ENCODE data around the gene MINDY3. TPM values are rescaled to one million over a fixed set of nuclear protein-coding genes. Genes with fewer than 3 reads are reported as not detected.

Gene MINDY3
- total and polyA plus RNA-seq, 4 donors = 6.5 to 16.1 (median 12.3) TPM

- WGBS = 79% methylated on average over 10 of the region's 10 CpGs
- H3K36me3 ChIP-seq (ENCODE audit: control insufficient read depth in 4 of 4, insufficient read depth in 3 of 4, low read depth in 1 of 4, low read length in 3 of 4) = no peaks in the 10 kb centered on the region
- H3K27ac ChIP-seq (ENCODE audit: low read depth in 1 of 2, low read length in 2 of 2) = no peak overlapping the region
- no peak overlapping the region for H3K9ac ChIP-seq (ENCODE audit: low read depth in 1 of 2, low read length in 2 of 2)
- peaks cover 0 to 8% (median 2%) of the 10 kb centered on the region in 4 donors for H3K27me3 ChIP-seq (ENCODE audit: control insufficient read depth in 4 of 4, insufficient read depth in 4 of 4, low read length in 3 of 4)
- no peaks in the 10 kb centered on the region for H3K4me1 ChIP-seq (ENCODE audit: control insufficient read depth in 4 of 4, insufficient read depth in 4 of 4, low read length in 3 of 4)
- DNase-seq (ENCODE audit: low spot score) = no peak
- H3K4me3 ChIP-seq (ENCODE audit: low read depth in 1 of 3, low read length in 3 of 3) = no peak overlapping the region
- TF ChIP-seq HNF4A (conservative IDR thresholded peaks at IDR 0.05) = no peak
- TF ChIP-seq, protein P1, sequence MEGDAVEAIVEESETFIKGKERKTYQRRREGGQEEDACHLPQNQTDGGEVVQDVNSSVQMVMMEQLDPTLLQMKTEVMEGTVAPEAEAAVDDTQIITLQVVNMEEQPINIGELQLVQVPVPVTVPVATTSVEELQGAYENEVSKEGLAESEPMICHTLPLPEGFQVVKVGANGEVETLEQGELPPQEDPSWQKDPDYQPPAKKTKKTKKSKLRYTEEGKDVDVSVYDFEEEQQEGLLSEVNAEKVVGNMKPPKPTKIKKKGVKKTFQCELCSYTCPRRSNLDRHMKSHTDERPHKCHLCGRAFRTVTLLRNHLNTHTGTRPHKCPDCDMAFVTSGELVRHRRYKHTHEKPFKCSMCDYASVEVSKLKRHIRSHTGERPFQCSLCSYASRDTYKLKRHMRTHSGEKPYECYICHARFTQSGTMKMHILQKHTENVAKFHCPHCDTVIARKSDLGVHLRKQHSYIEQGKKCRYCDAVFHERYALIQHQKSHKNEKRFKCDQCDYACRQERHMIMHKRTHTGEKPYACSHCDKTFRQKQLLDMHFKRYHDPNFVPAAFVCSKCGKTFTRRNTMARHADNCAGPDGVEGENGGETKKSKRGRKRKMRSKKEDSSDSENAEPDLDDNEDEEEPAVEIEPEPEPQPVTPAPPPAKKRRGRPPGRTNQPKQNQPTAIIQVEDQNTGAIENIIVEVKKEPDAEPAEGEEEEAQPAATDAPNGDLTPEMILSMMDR (IDR thresholded peaks at IDR 0.05; ENCODE audit: low read depth, low read length, missing input control) = no peak
- no peak for TF ChIP-seq TAF1 (conservative IDR thresholded peaks at IDR 0.05)
- no peak for TF ChIP-seq JUND (IDR thresholded peaks at IDR 0.05)
- TF ChIP-seq MAX (IDR thresholded peaks at IDR 0.05) = no peak
- H3K9me3 ChIP-seq (ENCODE audit: control insufficient read depth in 4 of 4, low read length in 3 of 4) = no peaks in the 10 kb centered on the region
These were observed 121.9 kb downstream of the MINDY3 start for GRCh38 chr10:15738270-15738925.

- no peaks in the 10 kb centered on the region for H3K36me3 ChIP-seq (ENCODE audit: control insufficient read depth in 4 of 4, insufficient read depth in 3 of 4, low read depth in 1 of 4, low read length in 3 of 4)
- no peaks in the 10 kb centered on the region for H3K9me3 ChIP-seq (ENCODE audit: control insufficient read depth in 4 of 4, low read length in 3 of 4)
- no peak overlapping the region for H3K9ac ChIP-seq (ENCODE audit: low read depth in 1 of 2, low read length in 2 of 2)
- peaks cover 0 to 8% (median 2%) of the 10 kb centered on the region in 4 donors for H3K27me3 ChIP-seq (ENCODE audit: control insufficient read depth in 4 of 4, insufficient read depth in 4 of 4, low read length in 3 of 4)
- no peak overlapping the region for H3K27ac ChIP-seq (ENCODE audit: low read depth in 1 of 2, low read length in 2 of 2)
- TF ChIP-seq, protein P2, sequence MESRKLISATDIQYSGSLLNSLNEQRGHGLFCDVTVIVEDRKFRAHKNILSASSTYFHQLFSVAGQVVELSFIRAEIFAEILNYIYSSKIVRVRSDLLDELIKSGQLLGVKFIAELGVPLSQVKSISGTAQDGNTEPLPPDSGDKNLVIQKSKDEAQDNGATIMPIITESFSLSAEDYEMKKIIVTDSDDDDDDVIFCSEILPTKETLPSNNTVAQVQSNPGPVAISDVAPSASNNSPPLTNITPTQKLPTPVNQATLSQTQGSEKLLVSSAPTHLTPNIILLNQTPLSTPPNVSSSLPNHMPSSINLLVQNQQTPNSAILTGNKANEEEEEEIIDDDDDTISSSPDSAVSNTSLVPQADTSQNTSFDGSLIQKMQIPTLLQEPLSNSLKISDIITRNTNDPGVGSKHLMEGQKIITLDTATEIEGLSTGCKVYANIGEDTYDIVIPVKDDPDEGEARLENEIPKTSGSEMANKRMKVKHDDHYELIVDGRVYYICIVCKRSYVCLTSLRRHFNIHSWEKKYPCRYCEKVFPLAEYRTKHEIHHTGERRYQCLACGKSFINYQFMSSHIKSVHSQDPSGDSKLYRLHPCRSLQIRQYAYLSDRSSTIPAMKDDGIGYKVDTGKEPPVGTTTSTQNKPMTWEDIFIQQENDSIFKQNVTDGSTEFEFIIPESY (IDR thresholded peaks at IDR 0.05) = no peak
- TF ChIP-seq REST (IDR thresholded peaks at IDR 0.05) (no peak), HNF4G (IDR thresholded peaks at IDR 0.05) (no peak), RAD21 (IDR thresholded peaks at IDR 0.05) (no peak), TAF1 (conservative IDR thresholded peaks at IDR 0.05) (no peak), GABPA (IDR thresholded peaks at IDR 0.05 in 1 of 2, conservative IDR thresholded peaks at IDR 0.05 in 1 of 2) (no peak), MAX (IDR thresholded peaks at IDR 0.05) (no peak), SP1 (IDR thresholded peaks at IDR 0.05) (no peak), FOXA2 (IDR thresholded peaks at IDR 0.05) (no peak), RXRA (IDR thresholded peaks at IDR 0.05) (no peak), YY1 (IDR thresholded peaks at IDR 0.05) (no peak), NR2F2 (IDR thresholded peaks at IDR 0.05) (no peak), EGR1 (IDR thresholded peaks at IDR 0.05; ENCODE audit: low read depth in 2 of 2) (no peak), FOXA1 (IDR thresholded peaks at IDR 0.05) (no peak), JUND (IDR thresholded peaks at IDR 0.05) (no peak), HNF4A (conservative IDR thresholded peaks at IDR 0.05) (no peak)
- TF ChIP-seq, protein P3, sequence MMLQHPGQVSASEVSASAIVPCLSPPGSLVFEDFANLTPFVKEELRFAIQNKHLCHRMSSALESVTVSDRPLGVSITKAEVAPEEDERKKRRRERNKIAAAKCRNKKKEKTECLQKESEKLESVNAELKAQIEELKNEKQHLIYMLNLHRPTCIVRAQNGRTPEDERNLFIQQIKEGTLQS (IDR thresholded peaks at IDR 0.05) = no peak
- TF ChIP-seq, protein P1 (IDR thresholded peaks at IDR 0.05; ENCODE audit: low read depth, low read length, missing input control) = no peak
- DNase-seq (ENCODE audit: low spot score) = no peak
- H3K4me1 ChIP-seq (ENCODE audit: control insufficient read depth in 4 of 4, insufficient read depth in 4 of 4, low read length in 3 of 4) = no peaks in the 10 kb centered on the region
- no peak overlapping the region for H3K4me3 ChIP-seq (ENCODE audit: low read depth in 1 of 3, low read length in 3 of 3)
- 76% methylated on average over 5 of the region's 5 CpGs for whole genome bisulfite sequencing
These were observed 122.7 kb downstream of the MINDY3 start for GRCh38 chr10:15737656-15738055.
